ENCODE measurements around the gene MBLAC2.

MBLAC2 gene

GRCh38 chr5:90484540-90484939 is 10.0 kb upstream of the MBLAC2 start:
- Histone ChIP-seq H3K4me1 (no peaks in the 10 kb centered on the region), H3K27me3 (no peaks in the 10 kb centered on the region), H3K9me3 (no peaks in the 10 kb centered on the region), H3K27ac (no peak overlapping the region), H3K36me3 (no peaks in the 10 kb centered on the region), H3K4me3 (no peak overlapping the region)
- no peak for TF ChIP-seq CTCF (IDR thresholded peaks at IDR 0.05)
- intact Hi-C loops (cut with DNase I; ENCODE audit: low total_unique reads) = no loop called here
- DNase-seq = no peak

DNA sequence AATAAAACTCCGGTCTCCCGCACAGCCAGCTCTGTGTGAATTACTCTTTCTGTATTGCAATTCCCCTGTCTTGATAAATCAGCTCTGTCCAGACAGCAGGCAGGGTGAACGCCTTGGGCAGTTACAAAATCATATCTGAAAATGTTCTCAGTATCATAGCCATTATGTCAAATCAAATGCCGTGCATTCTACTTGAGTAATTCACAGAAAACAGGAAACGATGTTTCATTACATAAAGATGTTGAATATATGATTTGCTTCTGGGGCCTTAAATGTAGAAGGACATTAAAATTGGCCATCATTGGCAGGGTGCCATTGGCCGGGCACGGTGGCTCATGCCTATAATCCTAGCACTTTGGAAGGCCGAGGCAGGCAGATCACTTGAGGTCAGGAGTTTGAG is 8.6 kb upstream of the MBLAC2 start:
- Histone ChIP-seq H3K4me3 (no peak overlapping the region), H3K9me3 (no peaks in the 10 kb centered on the region), H3K4me1 (no peaks in the 10 kb centered on the region), H3K27me3 (no peaks in the 10 kb centered on the region), H3K36me3 (no peaks in the 10 kb centered on the region), H3K27ac (no peak overlapping the region)
- TF ChIP-seq CTCF (IDR thresholded peaks at IDR 0.05) = no peak
- DNase-seq = no peak
- intact Hi-C loops (cut with DNase I; ENCODE audit: low total_unique reads) = no loop called here

GRCh38 chr5:90480699-90481098 is 6.1 kb upstream of the MBLAC2 start:
- Histone ChIP-seq H3K4me1 (no peaks in the 10 kb centered on the region), H3K36me3 (no peaks in the 10 kb centered on the region), H3K4me3 (no peak overlapping the region), H3K27me3 (no peaks in the 10 kb centered on the region), H3K27ac (no peak overlapping the region), H3K9me3 (no peaks in the 10 kb centered on the region)
- intact Hi-C loops (cut with DNase I; ENCODE audit: low total_unique reads) = no loop called here
- DNase-seq = no peak
- no peak for TF ChIP-seq CTCF (IDR thresholded peaks at IDR 0.05)

- Histone ChIP-seq H3K27ac (no peak overlapping the region), H3K4me1 (peaks cover 0 to 7% (median 2%) of the 10 kb centered on the region in 4 donors), H3K9me3 (no peaks in the 10 kb centered on the region), H3K27me3 (no peaks in the 10 kb centered on the region), H3K36me3 (no peaks in the 10 kb centered on the region), H3K4me3 (no peak overlapping the region)
- DNase-seq = no peak
- TF ChIP-seq CTCF (IDR thresholded peaks at IDR 0.05) = no peak
- intact Hi-C loops (cut with DNase I; ENCODE audit: low total_unique reads) = loop anchor here (5.0 kb wide), 1 partner anchor 48 kb away; the partner anchor contains the start of gene LYSMD3
Observed at GRCh38 chr5:90479611-90480385, 5.2 kb upstream of the MBLAC2 start.

DNA sequence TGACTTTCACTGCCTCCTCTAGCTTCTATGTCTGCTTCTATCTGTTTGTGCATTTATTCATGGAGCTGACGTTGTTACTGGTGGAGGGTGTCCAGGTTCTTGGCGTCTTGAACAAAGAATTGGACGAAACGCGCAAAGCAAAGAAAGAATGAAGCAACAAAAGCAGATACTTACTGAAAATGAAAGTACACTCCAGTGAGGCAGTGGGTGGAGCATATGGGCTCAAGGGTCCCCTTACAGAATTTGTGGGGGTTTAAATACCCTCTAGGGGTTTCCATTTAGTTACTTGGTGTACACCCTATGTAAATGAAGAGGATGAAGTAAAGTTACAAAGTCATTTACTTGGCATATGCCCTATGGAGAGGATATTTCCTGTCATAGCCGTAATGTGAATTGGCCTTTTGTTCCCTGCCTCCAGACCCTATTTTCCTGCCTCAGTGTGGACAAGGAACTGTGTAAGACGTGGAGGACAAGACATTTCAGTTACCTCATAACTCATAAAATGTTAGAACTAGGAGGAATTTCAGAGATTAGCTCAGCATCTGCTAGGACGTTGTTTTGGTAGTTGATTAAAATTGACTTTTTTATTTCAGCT is 3.1 kb upstream of the MBLAC2 start:
- Histone ChIP-seq H3K9me3 (no peaks in the 10 kb centered on the region), H3K4me3 (no peak overlapping the region), H3K36me3 (no peaks in the 10 kb centered on the region), H3K4me1 (peaks cover 0 to 17% (median 12%) of the 10 kb centered on the region in 4 donors), H3K27ac (no peak overlapping the region), H3K27me3 (no peaks in the 10 kb centered on the region)
- intact Hi-C loops (cut with DNase I; ENCODE audit: low total_unique reads) = loop anchor here (5.0 kb wide), 1 partner anchor 50 kb away; the partner anchor contains the start of gene LYSMD3
- no peak for TF ChIP-seq CTCF (IDR thresholded peaks at IDR 0.05)
- no peak for DNase-seq
